SU-DHL-6 (cell line): ENCODE measurements around the gene PMEL.
"Not testable (repeated sequence)": the region's sequence is repeated elsewhere in the genome, so short reads cannot be mapped to it uniquely, and the experiment has no call there.

Experiments used
- CTCF ChIP-seq: fragments of 200-600 bp; sonication (generic); IDR thresholded peaks from one replicate; pipeline ENCODE4 v1.5.1; 2017; ENCODE audit warnings: antibody characterized with exemption, mild to moderate bottlenecking, low read length, moderate library complexity; ENCODE audit not compliant: insufficient read depth, poor library complexity, severe bottlenecking
- EZH2phosphoT487 ChIP-seq: fragments of 200-600 bp; sonication (generic), shearing (Covaris generic); conservative IDR thresholded peaks from 2 replicates; pipeline ENCODE4 v1.6.1; 2018; ENCODE audit warnings: mild to moderate bottlenecking, antibody characterized with exemption, low read length, moderate library complexity, mixed read lengths

- TF ChIP-seq CTCF, EZH2phosphoT487: not testable (repeated sequence)
Observed at GRCh38 chr12:55923648-55924047, 42.2 kb downstream of the PMEL start.
